MV-4-11 (cell line): ENCODE data around the gene KIFAP3.
A peak's percentile ranks its signal among the peaks of the same experiment; 100 is the strongest.

Experiments
- DNase-seq: peaks from one replicate; lab custom pipeline; 2025; lab: John Stamatoyannopoulos, UW

The KIFAP3 gene

GRCh38 chr1:169985757-169986156 is 88.7 kb downstream of the KIFAP3 start:
- DNase-seq, result no peak

GRCh38 chr1:169974067-169974466 is 100.4 kb downstream of the KIFAP3 start:
- no peak for DNase-seq

DNA sequence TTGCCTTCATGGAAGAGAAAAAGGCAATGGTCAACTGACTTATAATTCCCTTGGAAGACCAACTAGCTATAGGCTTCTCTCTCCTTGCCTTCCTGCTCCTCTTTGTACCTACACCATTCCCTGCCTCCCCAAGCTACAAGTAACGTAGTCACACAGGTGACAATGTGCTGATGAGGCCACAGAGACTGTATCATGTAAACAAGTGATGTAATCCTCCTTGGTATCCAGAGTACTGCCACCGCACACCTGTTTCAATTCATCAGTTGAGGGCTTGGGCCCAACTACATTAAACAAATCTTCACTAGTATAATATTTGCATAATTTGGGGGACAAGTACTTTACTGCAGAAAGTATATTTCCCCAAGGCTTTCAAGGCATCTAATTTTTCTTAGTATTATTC is 104.4 kb downstream of the KIFAP3 start:
- DNase-seq, result no peak

- no peak for DNase-seq
These were observed 106.3 kb downstream of the KIFAP3 start for GRCh38 chr1:169968174-169968573.

DNA sequence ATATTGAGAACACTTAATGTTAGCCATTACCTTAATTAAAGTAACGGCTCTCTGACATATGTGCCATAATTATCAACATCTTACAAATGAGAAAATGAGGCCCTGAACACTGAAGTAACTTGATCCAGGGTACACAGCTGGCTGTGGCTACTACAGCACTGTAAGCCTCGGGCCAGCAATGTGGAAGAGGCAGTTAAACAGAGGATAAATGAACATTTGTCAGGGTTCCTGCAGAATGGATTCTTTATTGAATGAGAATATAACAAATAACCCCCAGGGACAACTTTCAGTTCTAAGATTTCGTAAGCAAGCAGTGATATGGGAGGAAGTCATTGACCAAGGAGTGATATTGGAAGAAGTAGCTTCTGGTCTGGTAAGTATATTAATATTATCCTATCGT is 110.3 kb downstream of the KIFAP3 start:
- no peak for DNase-seq

DNA sequence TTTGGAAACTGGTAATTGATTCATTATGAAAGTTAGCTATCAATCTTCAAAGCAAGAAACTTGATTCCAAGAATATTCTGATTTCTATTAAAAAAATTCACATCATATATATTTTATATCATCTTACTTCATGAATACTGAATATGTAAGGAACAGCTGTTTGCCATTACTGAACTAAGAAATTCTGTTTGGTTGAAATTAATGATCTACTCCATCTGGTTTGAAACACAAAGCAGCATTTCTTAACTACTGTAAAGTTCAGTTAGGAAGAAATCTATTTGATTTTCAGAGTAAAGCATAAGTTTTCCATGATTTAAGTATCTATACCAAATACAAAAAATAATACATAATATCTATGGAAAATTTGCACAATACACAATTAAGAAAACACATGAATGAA is 114.8 kb downstream of the KIFAP3 start:
- no peak for DNase-seq

- DNase-seq, result no peak
These were observed 115.5 kb downstream of the KIFAP3 start for GRCh38 chr1:169958987-169959386.

DNA sequence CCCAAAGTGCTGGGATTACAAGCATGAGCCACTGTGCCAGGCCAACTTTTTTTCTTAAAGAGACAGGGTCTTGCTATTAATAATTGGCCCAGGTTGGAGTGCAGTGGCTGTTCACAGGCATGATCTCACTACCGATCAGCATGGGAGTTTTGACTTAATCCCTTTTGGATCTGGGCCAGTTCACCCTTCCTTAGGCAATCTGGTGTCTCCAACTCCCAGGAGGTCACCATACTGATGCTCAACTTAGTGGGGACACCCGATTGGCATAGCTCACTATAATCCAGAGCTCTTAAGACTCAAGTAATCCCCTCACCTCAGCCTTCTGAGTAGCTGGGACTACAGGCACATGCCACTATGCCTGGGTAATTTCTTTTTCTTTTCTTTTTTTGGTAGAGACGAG is 116.6 kb downstream of the KIFAP3 start:
- DNase-seq, result no peak

DNA sequence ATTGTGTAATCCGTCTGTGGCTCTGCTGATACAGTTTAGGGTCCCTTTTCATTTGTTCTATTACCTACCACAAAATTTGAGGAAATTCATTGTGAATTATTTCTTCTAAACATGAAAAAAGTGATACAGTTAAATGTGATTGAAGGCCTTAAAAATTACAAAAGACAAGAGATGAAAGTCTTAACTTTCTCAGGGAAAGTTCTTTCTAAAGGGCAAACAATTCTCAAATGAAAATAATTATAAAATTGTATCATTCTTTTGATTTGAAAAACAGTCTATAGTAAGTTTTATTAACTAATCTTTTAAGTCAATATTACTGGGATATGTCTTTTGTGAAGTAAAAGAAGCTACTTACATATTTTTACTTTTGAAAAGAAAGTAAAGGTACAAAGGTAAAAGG is 123.4 kb downstream of the KIFAP3 start:
- DNase-seq, result no peak

- peak; percentile 10 for DNase-seq
These were observed 125.4 kb downstream of the KIFAP3 start for GRCh38 chr1:169949139-169949538.

GRCh38 chr1:169946206-169946605 is 128.3 kb downstream of the KIFAP3 start:
- no peak for DNase-seq

- DNase-seq, result no peak
These were observed 129.3 kb downstream of the KIFAP3 start for GRCh38 chr1:169945181-169945580.

DNA sequence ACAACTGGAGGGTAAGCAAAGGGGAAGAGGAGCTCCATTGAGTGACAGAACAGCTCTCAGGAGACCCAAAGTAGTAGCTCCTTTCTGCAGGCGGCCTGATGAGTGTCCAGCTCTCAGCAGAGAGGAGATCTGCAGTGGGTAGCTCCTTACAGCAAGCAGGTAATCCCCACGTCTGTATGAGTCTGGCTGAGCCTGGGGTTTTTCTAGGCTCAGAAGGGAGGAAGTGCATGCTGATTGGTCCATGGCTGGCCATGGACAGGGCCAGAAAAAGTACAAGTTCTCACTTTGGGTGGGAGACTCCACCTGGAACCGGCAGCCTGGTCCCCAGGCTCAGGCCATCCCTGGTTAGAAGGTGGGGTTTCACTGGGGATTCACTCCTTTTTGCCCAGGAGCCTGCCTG is 129.9 kb downstream of the KIFAP3 start:
- DNase-seq, result no peak

- DNase-seq, result no peak
These were observed 130.4 kb downstream of the KIFAP3 start for GRCh38 chr1:169943963-169944526.

DNA sequence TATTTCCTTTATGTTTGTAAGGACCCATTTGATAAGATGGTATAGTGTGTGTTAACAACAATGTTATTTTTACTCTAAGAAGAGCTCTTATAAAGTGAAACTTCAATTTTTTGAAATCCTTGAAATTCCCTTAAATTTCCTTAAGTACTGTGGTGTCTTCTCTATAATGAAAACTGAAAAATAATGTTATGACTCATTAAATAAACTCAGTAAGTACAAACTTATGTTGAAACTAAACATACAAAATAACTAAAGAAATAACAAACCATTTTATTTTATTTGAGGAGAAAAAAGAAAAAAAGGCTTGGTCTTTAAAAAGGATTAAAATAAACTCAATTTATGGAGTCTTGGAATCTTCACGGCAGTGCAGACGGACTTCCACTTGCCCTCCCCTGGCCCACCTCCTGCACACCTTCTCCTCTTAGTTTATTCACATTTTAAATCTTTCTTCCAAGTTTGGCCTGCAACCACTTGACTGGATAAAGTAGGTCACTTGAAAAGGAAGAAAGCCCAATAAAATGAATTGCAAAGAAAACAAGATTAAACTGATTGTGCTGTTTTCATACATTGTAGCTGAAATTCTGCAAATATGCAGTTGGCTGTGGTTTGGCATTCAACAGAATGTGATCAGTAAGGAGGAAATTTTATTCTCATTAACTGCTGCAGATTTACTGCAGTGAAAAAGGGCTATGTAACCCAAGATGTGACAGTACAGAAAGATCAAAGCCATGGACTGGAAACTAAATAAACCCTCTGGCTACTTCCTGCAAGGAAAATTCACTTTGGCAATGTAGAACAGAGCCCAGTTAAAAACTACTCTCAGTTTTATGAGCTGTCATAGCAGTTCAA is 132.3 kb downstream of the KIFAP3 start:
- no peak for DNase-seq

DNA sequence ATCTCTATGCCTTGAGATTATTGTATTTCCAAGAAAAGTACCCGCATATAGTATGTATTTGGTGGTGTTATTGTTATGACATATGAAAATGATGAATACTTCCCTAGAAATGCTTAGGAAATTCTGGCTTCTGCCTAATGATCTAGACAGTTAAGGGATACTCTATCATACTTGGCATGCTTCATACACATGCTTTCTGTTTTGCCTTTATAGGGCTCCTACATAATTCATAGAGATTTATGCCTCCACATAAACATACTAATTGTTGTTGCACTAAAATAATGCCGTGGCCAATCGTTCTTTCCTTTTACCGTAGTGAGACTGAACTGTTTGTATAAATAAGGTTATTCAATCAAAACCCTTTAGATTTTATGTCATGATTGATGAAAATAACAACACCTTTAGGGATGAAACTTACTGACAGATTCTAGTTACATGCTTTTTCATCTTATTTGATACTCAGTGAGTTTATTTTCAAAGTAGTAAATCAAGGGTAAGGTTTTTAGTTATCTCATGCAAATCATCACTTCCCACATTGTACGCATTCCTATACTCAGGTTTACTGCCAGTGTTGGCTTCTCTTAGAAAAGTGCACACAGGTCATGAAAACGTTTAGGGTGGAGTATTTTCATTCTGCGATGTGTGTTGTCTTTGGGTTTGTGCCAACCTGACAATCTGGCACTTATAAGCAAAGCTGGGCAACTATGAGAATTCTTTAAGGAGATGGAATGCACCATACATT is 140.3 kb downstream of the KIFAP3 start:
- DNase-seq, result no peak

DNA sequence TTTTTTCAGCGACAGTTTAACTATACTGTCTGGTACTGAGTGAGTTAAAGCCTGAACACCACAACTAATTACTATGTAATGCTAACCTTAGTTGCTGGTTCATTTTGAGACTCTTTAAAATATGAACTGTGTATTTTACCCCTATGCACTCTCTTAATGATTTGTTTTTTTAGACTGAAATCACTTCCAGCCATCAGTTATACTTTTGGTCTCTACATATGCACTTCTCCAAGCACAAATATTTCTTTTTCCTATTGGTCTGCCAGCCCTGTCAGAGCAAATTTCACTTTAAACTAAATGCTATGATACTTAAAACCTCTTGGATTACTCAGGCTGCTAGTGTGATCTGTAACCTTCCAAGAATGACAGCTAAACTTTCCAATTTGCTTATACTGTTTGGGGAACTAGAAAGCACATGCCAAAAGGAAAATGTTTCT is 142.7 kb downstream of the KIFAP3 start:
- DNase-seq, result no peak

DNA sequence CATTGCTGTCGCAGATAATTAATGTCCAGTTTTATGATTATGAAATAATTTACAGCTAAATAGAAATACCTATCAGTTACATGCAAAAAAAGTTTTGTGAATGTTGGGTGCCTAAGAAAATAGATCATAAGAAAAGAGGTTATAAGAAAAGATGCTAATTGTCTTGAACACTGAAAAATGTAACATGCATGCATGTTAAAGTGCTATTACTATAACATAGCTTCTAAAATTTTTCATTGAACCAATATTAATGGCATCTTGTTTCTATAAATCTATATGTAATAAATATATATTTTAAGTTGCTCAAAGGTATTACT is 145.3 kb downstream of the KIFAP3 start:
- DNase-seq, result no peak

DNA sequence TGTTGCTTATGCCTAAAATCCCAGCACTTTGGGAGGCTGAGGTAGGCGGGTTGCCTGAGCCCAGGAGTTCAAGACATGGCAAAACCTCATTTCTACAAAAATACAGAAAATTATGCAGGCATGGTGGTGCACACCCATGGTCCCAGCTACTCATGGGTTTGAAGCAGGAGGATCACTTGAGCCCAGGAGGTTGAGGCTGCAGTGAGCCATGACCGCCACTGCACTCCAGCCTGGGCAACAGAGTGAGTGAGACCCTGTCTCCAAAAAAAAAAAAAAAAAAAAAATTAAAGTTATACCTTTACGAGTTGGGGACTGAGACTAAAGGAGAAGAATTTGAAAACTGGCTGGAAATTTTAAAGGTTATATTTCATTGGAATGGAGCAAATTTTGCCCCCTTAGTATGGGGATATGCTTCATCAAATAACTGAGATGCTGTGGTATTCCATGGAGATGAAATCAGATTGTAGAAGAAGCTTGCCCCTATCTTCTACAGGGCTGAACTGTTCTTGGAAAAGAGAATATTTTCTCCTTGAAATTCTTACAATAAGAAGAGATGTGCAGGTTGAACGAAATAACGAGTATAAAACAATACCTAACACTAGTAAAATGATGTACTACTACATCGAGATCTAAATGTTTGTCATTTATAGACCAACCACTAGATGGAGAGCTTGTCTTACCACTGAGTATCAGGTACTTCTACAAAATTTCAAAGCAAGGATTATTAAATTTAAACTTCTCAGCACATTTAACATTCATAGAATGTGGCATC is 145.9 kb downstream of the KIFAP3 start:
- DNase-seq, result peak; percentile 25

DNA sequence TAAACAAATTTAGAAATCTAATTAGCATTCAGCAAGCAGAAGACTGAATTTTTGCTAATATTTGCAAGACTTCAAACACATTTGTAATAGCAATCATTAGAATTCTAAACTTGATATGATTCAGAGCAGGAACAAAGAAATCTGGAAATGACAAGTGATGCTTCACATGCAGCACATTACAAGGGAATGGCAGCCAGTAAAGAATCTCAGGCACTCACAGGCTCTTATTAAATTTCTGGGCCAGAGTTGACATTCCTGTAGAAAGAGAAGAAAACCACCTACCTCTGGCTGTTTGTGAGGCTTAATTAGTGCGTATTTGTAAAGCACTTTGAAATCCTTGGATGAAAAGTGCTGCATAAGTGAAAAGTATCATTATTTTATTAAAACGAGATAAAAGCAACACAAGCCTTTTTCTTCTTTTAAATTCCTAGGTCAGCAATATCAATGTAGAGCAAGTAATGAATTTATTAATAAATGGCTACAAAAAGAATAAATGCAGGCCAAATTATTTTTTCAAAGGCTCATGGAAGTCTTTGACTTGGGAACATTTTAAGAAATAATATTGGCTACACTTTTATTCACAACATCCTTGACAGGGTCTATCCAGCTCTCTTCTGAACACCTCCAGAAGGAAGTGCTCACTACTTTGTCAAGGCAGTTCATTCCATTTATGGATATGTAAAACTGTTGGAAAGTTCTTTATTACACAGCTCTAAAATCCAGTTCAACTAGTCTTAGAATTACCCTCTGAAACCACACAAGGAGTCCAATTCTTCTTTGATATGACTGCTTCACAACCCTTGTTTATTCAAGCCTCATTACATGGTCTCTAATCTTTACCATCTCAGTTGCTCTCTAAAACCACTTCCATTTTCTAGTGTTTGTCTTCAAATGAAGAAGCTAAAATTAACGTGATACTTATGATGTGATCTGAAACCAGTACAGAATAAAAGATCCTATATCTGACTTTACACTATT is 148.7 kb downstream of the KIFAP3 start:
- DNase-seq, result no peak

DNA sequence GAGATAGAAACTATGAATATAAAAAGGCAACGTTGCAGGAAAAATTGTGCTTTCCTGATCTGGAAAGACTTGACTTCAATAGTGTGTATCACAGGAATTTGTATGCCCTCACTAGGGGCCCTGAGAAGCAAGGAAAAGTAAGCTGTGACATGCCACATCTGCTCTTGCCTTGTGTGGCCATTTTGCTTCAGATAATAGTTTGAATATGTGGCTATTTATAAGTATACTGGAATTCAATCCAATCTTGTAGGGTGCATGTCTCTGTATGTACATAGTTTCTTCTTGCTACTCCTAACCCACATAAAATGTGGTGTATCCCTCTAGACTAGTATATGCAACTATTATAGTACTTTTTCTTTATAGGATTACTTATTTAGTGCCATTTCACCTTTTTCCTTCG is 149.7 kb downstream of the KIFAP3 start:
- no peak for DNase-seq
